ENCODE data around the gene TAGLN3. TPM values are rescaled to one million over a fixed set of nuclear protein-coding genes. Genes with fewer than 3 reads are reported as not detected.

Gene TAGLN3
- total and polyA plus RNA-seq, 7 donors: 4.3 to 17.8 (median 16.1) TPM; not detected in 2

DNA sequence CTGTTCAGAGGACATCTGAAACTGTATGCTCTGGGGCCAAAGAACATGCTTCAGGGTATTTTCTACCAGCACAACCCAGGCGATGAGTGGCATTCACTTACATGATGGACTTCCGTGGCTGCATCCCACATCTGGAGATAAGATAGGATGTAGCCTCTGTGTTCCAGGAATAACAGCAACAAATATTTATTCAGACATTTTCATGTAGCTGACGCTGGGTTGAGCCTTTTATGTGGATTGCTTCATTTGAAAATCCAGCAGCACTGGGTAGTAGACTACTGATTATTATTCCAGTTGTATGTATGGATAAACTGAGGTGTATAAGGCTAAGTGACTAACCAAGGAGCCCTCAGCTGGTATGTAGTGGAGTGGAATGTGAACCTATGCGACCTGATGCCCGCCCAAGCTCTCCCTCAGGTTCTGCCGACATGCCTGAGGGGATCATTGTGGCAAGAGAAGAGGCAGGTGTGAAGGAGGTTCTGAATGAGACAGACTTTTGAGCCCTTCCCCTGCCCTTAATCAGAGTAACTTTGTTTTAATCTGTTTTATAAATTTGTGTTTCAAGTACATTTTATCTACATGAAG is 45.8 kb upstream of the TAGLN3 start:
- 92 to 94% methylated on average over 6 of the region's 6 CpGs for WGBS, 2 donors
- TF ChIP-seq POLR2AphosphoS5 (IDR thresholded peaks at IDR 0.05): no peak
- TF ChIP-seq EP300 (IDR thresholded peaks at IDR 0.05): no peak
- TF ChIP-seq POLR2A (IDR thresholded peaks at IDR 0.05): no peak
- TF ChIP-seq, protein P1, sequence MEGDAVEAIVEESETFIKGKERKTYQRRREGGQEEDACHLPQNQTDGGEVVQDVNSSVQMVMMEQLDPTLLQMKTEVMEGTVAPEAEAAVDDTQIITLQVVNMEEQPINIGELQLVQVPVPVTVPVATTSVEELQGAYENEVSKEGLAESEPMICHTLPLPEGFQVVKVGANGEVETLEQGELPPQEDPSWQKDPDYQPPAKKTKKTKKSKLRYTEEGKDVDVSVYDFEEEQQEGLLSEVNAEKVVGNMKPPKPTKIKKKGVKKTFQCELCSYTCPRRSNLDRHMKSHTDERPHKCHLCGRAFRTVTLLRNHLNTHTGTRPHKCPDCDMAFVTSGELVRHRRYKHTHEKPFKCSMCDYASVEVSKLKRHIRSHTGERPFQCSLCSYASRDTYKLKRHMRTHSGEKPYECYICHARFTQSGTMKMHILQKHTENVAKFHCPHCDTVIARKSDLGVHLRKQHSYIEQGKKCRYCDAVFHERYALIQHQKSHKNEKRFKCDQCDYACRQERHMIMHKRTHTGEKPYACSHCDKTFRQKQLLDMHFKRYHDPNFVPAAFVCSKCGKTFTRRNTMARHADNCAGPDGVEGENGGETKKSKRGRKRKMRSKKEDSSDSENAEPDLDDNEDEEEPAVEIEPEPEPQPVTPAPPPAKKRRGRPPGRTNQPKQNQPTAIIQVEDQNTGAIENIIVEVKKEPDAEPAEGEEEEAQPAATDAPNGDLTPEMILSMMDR (IDR thresholded peaks at IDR 0.05): no peak
- peaks cover 0 to 22% (median 14%) of the 10 kb centered on the region in 4 donors for H3K4me1 ChIP-seq
- no peaks in the 10 kb centered on the region for H3K9me3 ChIP-seq
- H3K36me3 ChIP-seq: peaks cover 6 to 60% (median 17%) of the 10 kb centered on the region in 4 donors
- intact Hi-C loops (cut with DNase I): no loop called here
- no peak overlapping the region for H3K27ac ChIP-seq
- no peaks in the 10 kb centered on the region for H3K27me3 ChIP-seq
- no peak overlapping the region for H3K4me3 ChIP-seq
- DNase-seq: no peak

DNA sequence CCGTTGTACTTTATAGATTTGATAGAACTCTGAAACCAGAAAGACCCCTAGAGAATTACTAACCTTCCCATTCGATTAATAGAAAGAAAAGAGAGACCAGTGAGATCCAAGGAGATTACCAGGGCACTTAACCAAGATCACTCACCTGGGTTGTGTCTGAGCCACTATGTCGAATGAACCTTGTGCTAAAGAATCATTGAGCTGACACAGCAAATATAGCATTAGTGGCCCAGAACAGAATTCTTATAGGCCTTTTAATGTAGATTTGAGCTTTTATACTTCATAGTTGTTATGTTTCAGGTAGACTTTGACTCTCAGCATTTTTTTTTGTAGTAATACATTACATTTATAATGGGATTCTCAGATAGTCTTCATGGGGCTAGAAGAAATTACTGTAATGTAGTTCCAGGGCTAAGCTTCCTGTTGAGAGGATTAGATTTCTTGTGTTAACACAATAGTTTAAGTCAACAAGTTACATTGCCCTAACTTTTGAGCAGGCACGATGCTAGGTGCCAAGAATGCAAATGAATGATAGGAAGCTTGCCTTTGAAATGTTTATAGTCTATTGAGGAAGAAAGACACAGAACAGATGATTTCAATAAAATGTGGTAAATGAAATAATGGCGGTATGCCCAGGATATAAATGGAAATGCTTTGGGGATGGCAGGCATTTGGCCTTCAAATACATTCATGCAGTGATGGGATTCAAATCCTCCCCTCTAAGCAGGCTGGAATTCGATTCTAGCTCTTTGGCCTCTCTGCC is 44.3 kb upstream of the TAGLN3 start:
- intact Hi-C loops (cut with DNase I): no loop called here
- WGBS, 2 donors: 45 to 78% methylated on average over 6 of the region's 6 CpGs
- H3K4me1 ChIP-seq: peaks cover 0 to 22% (median 14%) of the 10 kb centered on the region in 4 donors
- H3K36me3 ChIP-seq: peaks cover 6 to 56% (median 17%) of the 10 kb centered on the region in 4 donors
- no peak overlapping the region for H3K4me3 ChIP-seq
- H3K27me3 ChIP-seq: no peaks in the 10 kb centered on the region
- no peaks in the 10 kb centered on the region for H3K9me3 ChIP-seq
- TF ChIP-seq, protein P1 (IDR thresholded peaks at IDR 0.05): no peak
- TF ChIP-seq EP300 (IDR thresholded peaks at IDR 0.05): no peak
- no peak for TF ChIP-seq POLR2A (IDR thresholded peaks at IDR 0.05)
- DNase-seq: no peak
- H3K27ac ChIP-seq: peak overlapping the region in 2 of 4 donors; percentile 30 to 54

DNA sequence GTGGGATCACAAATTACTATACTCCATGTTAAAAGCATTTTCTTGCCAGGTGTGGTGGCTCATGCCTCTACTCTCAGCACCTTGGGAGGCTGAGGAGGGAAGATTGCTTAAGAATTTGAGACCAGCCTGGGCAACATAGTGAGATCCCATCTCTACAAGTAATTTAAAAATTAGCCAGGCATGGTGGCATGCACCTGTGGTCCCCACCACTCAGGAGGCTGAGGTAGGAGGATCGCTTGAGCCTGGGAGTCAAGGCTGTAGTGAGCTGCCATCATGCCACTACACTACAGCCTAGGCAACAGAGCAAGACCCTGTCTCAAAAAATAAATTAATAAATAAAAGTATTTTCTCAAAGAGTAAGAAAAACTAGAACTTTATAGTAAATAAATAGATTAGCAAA is 42.8 kb upstream of the TAGLN3 start:
- peaks cover 0 to 23% (median 15%) of the 10 kb centered on the region in 4 donors for H3K4me1 ChIP-seq
- H3K36me3 ChIP-seq: peaks cover 6 to 42% (median 14%) of the 10 kb centered on the region in 4 donors
- no peak for DNase-seq
- no peak overlapping the region for H3K4me3 ChIP-seq
- H3K27me3 ChIP-seq: no peaks in the 10 kb centered on the region
- intact Hi-C loops (cut with DNase I): no loop called here
- WGBS, 2 donors: 96 to 98% methylated on average over 1 of the region's 1 CpG
- H3K27ac ChIP-seq: no peak overlapping the region
- no peaks in the 10 kb centered on the region for H3K9me3 ChIP-seq
- TF ChIP-seq EP300 (IDR thresholded peaks at IDR 0.05): no peak

DNA sequence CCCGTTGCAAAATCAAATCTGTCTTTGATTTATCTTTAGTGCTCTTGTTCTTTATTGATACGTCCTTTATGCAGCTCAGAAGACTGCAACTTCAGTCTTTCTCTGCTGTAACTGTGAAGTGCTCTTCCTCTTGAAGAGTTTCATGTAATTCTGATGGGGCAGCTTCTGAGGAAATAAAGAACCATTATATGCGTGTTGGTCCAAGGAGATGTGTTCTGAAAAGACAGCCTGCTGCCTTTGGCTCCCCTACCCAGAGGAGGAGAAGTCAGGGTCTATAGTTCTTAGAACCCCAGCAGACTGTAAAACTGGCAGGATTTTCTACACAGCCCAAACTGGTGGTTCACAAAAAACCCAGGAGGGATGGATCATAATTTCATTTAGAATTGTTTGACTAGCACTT is 42.3 kb upstream of the TAGLN3 start:
- no peak for DNase-seq
- no peaks in the 10 kb centered on the region for H3K27me3 ChIP-seq
- H3K4me3 ChIP-seq: no peak overlapping the region
- intact Hi-C loops (cut with DNase I): no loop called here
- H3K36me3 ChIP-seq: peaks cover 6 to 39% (median 14%) of the 10 kb centered on the region in 4 donors
- WGBS, 2 donors: 92 to 94% methylated on average over 3 of the region's 3 CpGs
- TF ChIP-seq EP300 (IDR thresholded peaks at IDR 0.05) (no peak), POLR2AphosphoS5 (IDR thresholded peaks at IDR 0.05) (no peak), POLR2A (IDR thresholded peaks at IDR 0.05) (no peak)
- TF ChIP-seq, protein P1 (IDR thresholded peaks at IDR 0.05): no peak
- peaks cover 0 to 28% (median 18%) of the 10 kb centered on the region in 4 donors for H3K4me1 ChIP-seq
- H3K9me3 ChIP-seq: no peaks in the 10 kb centered on the region
- H3K27ac ChIP-seq: no peak overlapping the region

DNA sequence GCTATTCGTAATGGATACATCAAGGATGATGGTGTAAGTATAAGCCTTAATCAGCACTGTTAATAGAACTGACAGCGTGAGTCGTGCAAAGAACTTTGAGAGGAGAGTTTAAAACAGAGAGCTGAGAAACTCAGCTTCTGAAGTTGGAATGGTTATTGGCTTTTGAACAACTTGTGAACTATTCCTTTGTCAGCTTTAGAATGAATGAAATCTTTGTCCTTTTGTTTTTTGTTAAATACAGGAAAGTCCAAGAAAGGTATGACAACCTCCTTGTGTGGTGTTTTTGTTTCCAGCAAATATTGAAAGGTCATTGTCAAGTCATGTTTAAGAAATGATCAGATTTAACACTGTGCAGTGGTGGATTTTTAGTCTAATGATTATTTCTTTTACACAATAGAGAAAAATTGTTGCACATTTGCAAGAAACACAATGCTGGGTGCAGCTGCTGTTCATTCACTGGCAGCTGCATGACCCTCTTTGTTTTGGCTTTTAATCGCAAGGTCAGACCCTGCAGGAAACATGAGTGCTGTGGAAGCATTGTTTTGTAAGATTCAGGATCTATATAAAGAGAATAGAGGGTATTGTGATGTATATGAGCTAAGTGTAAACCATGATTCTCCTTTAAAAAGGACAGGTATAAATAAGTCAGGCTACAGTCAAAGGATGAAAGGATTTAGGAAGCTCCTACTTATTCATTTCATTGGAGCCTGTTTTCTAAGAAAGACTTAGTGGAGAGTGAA is 41.6 kb upstream of the TAGLN3 start:
- no peak for DNase-seq
- 80 to 89% methylated on average over 4 of the region's 4 CpGs for WGBS, 2 donors
- Histone ChIP-seq H3K27me3 (no peaks in the 10 kb centered on the region), H3K9me3 (no peaks in the 10 kb centered on the region), H3K4me1 (peaks cover 0 to 31% (median 25%) of the 10 kb centered on the region in 4 donors), H3K36me3 (peaks cover 5 to 40% (median 15%) of the 10 kb centered on the region in 4 donors), H3K27ac (no peak overlapping the region), H3K4me3 (no peak overlapping the region)
- no peak for TF ChIP-seq EP300 (IDR thresholded peaks at IDR 0.05)
- peak in 1 of 4 donors; percentile 4 for TF ChIP-seq POLR2AphosphoS5 (IDR thresholded peaks at IDR 0.05)
- no peak for TF ChIP-seq POLR2A (IDR thresholded peaks at IDR 0.05)
- intact Hi-C loops (cut with DNase I): no loop called here

All from sigmoid colon (tissue), 7 donors.